Thymus (tissue), 14 donors: Measurements from ENCODE around the gene EXOC4. TPM values are rescaled to one million over a fixed set of nuclear protein-coding genes. Genes with fewer than 3 reads are reported as not detected.
"Not testable (repeated sequence)": the region's sequence is repeated elsewhere in the genome, so short reads cannot be mapped to it uniquely, and the experiment has no call there.

Experiments
- DNase-seq, 9 donors: peaks; one replicate each; pipeline ENCODE4 v3.0.0-alpha.2; 2013; ENCODE audit warnings: low spot score in 9 of 9, low read depth in 6 of 9, missing footprints in 1 of 9
- H3K27ac ChIP-seq, 2 donors: one replicate each; pipeline ENCODE4 v1.5.1; 2013; ENCODE audit warnings: control low read depth in 1 of 2, low read depth in 1 of 2, low read length in 1 of 2, mild to moderate bottlenecking in 1 of 2, moderate library complexity in 1 of 2
- H3K27me3 ChIP-seq, 2 donors: one replicate each; pipeline ENCODE4 v1.5.1; 2013; ENCODE audit warnings: low read length in 1 of 2; ENCODE audit not compliant: control insufficient read depth in 2 of 2, insufficient read depth in 1 of 2
- H3K36me3 ChIP-seq, 2 donors: one replicate each; pipeline ENCODE4 v1.5.1; 2013; ENCODE audit warnings: low read length in 1 of 2, mild to moderate bottlenecking in 1 of 2, moderate library complexity in 1 of 2; ENCODE audit not compliant: control insufficient read depth in 2 of 2, insufficient read depth in 2 of 2
- H3K4me1 ChIP-seq, 2 donors: one replicate each; pipeline ENCODE4 v1.5.1; 2013; ENCODE audit warnings: low read length in 2 of 2; ENCODE audit not compliant: control insufficient read depth in 2 of 2, insufficient read depth in 2 of 2
- H3K4me3 ChIP-seq, 2 donors: one replicate each; pipeline ENCODE4 v1.5.1; 2013; ENCODE audit warnings: low read length in 2 of 2, control low read depth in 1 of 2, mild to moderate bottlenecking in 1 of 2
- H3K9me3 ChIP-seq, 2 donors: one replicate each; pipeline ENCODE4 v1.5.1; 2013; ENCODE audit warnings: low read length in 1 of 2, mild to moderate bottlenecking in 1 of 2; ENCODE audit not compliant: control insufficient read depth in 2 of 2, insufficient read depth in 1 of 2
- WGBS: extraction: QIAGEN DNeasy Blood & Tissue Kit; methylation state at CpG from one replicate; pipeline ENCODE4 v1.1.7; 2013; 5-methylcytosine and 5-hydroxymethylcytosine counted together
- long read RNA-seq, 10 donors: transcript quantifications; one replicate each; lab custom pipeline, GENCODE V29; 2026
- polyA plus RNA-seq: library from polyadenylated mRNA; stranded (reverse); fragments of 200-250 nt; gene quantifications from one replicate; pipeline ENCODE4 v1.2.3, GENCODE V29; 2013
- total RNA-seq: library from RNA; stranded (reverse); fragments of 120-200 nt; gene quantifications from one replicate; pipeline ENCODE4 v1.2.4, GENCODE V29; 2013
- donor health status: healthy.

Gene EXOC4
- total RNA-seq (51.2 TPM), polyA plus RNA-seq (25.5 TPM)
- long read RNA-seq, donor 1, partial matches to known transcripts = 0 of 1 reads
- long read RNA-seq, donor 1, other reads (novel, unspliced or antisense) = 0 of 1 reads
- long read RNA-seq, donor 2 = 0 reads
- long read RNA-seq, donor 3, full-length matches to known transcripts = 7 of 7 reads
- long read RNA-seq, donor 3, partial matches to known transcripts = 0 of 7 reads
- long read RNA-seq, donor 3, other reads (novel, unspliced or antisense) = 0 of 7 reads
- long read RNA-seq, donor 4, full-length matches to known transcripts = 2 of 2 reads
- long read RNA-seq, donor 4, partial matches to known transcripts = 0 of 2 reads
- long read RNA-seq, donor 4, other reads (novel, unspliced or antisense) = 0 of 2 reads
- long read RNA-seq, donor 5, full-length matches to known transcripts = 6 of 6 reads
- long read RNA-seq, donor 5, partial matches to known transcripts = 0 of 6 reads
- long read RNA-seq, donor 5, other reads (novel, unspliced or antisense) = 0 of 6 reads
- long read RNA-seq, donor 6 = 0 reads
- long read RNA-seq, donor 7, full-length matches to known transcripts = 12 of 32 reads
- long read RNA-seq, donor 7, partial matches to known transcripts = 12 of 32 reads
- long read RNA-seq, donor 7, other reads (novel, unspliced or antisense) = 8 of 32 reads
- long read RNA-seq, donor 8, full-length matches to known transcripts = 2 of 7 reads
- long read RNA-seq, donor 8, partial matches to known transcripts = 5 of 7 reads
- long read RNA-seq, donor 8, other reads (novel, unspliced or antisense) = 0 of 7 reads
- long read RNA-seq, donor 9, full-length matches to known transcripts = 8 of 19 reads
- long read RNA-seq, donor 9, partial matches to known transcripts = 0 of 19 reads
- long read RNA-seq, donor 9, other reads (novel, unspliced or antisense) = 11 of 19 reads
- long read RNA-seq, donor 10, full-length matches to known transcripts = 2 of 7 reads
- long read RNA-seq, donor 10, partial matches to known transcripts = 5 of 7 reads
- long read RNA-seq, donor 10, other reads (novel, unspliced or antisense) = 0 of 7 reads

DNA sequence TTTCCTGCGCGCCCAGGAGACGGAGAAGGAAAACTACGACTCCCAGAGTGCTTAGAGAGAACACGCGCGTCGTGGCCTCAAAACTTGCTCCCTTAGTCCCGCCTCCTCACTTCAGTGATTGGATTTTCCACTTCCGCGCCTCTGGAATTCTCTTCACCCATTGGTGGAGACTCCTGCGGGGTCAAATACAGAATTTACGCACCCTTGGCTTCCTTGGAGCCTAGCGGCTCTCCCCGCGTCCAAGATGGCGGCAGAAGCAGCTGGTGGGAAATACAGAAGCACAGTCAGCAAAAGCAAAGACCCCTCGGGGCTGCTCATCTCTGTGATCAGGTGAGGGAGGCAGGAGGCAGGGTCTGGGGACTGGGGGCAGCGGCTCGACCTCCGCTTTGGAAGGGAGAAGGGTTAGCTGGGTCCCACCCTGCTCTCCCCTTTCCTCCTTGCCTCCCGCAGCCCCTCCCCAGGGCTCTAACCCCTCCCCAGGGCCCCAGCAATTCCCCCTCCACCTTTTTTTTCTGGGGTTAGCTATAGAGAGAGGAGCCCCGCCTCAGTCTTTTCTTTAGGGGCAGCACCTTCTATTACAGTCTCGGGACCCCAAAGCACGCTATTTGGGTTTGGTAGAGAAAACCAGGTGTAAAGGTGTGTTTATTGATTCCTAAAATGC lies at the start of gene EXOC4:
Gene EXOC4 (plus strand): TSS at position 221 of the 661 bp plus-strand sequence.
- peak; percentile 96 to 100 (median 98) for DNase-seq
- Histone ChIP-seq H3K4me3 (peak within 1 kb of the TSS; percentile 55 to 94), H3K27me3 (no peaks in the 10 kb centered on the region), H3K36me3 (no peaks in the 10 kb centered on the region), H3K4me1 (peaks cover 7 to 13% of the 10 kb centered on the region in 2 donors), H3K9me3 (no peaks in the 10 kb centered on the region), H3K27ac (peak within 1 kb of the TSS; percentile 61 to 92)
- WGBS = under 1% methylated on average over 25 of the region's 25 CpGs

DNA sequence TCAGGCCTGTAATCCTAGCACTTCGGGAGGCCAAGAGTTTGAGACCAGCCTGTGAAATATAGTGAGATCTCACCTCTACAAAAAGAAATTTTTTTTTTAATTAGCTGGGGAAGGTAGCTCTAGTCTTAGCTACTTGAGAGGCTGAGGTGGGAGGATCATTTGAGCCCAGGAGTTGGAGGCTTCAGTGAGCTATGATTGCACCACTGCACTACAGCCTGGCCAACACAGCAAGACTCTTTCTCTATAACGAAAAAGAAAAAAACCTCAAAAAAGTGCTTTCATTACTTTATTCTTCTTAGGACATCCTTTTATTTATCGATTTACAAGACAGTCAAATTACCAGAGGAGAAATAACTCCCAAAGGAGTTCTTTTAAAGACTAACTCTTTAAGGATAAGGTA lies 49.4 kb upstream of the EXOC4 start:
- H3K27ac ChIP-seq = no peak overlapping the region
- no peaks in the 10 kb centered on the region for H3K4me1 ChIP-seq
- WGBS = 98% methylated on average over 3 of the region's 3 CpGs
- H3K27me3 ChIP-seq = no peaks in the 10 kb centered on the region
- H3K4me3 ChIP-seq = no peak overlapping the region
- no peaks in the 10 kb centered on the region for H3K36me3 ChIP-seq
- no peak for DNase-seq
- no peaks in the 10 kb centered on the region for H3K9me3 ChIP-seq

DNA sequence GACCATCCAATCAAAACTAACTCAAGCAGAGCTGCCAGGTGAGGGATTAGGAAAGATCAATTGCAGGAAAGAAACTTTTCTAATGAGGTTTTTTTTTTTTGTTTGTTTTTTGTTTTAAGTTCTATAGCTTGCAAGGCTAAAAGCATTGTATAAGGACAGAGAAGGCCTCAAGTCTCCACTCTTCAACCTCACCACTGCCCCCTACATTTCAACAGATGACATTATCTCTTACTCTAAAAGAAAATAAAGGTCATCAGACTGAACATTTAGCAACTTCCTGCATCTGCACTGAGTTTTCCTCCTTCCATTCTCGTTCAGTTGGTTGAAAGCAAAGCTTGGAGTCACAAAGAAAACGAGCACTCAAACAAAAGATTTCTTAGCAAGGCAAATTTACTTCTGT lies 45.2 kb upstream of the EXOC4 start:
- no peak overlapping the region for H3K4me3 ChIP-seq
- no peaks in the 10 kb centered on the region for H3K4me1 ChIP-seq
- peak in 1 of 9 donors; percentile 6 for DNase-seq
- no peak overlapping the region for H3K27ac ChIP-seq
- WGBS = 85% methylated on average over 2 of the region's 2 CpGs
- no peaks in the 10 kb centered on the region for H3K9me3 ChIP-seq
- no peaks in the 10 kb centered on the region for H3K27me3 ChIP-seq
- H3K36me3 ChIP-seq = no peaks in the 10 kb centered on the region

DNA sequence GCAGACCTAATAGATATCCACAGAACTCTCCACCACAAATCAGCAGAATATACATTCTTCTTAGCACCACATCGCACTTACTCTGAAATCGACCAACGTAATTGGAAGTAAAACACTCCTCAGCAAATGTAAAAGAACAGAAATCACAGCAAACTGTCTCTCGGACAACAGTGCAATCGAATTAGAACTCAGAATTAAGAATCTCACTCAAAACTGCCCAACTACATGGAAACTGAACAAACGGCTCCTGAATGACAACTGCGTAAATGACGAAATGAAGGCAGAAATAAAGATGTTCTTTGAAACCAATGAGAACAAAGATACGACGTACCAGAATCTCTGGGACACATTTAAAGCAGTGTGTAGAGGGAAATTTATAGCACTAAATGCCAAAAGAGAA lies 42.1 kb upstream of the EXOC4 start:
- H3K36me3 ChIP-seq, H3K27me3 ChIP-seq, H3K4me3 ChIP-seq, DNase-seq, H3K9me3 ChIP-seq, H3K4me1 ChIP-seq, H3K27ac ChIP-seq: not testable (repeated sequence)
- 93% methylated on average over 10 of the region's 10 CpGs for WGBS

DNA sequence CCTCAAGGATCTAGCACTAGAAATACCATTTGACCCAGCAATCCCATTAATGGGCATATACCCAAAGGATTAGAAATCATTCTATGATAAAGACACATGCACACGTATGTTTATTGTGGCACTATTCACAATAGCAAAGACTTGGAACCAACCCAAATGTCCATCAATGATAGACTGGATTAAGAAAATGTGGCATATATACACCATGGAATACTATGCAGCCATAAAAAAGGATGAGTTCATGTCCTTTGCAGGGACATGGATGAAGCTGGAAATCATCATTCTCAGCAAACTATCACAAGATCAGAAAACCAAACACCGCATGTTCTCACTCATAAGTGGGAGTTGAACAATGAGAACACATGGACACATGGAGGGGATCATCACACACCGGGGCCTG lies 39.1 kb upstream of the EXOC4 start:
- H3K4me3 ChIP-seq, H3K4me1 ChIP-seq, H3K36me3 ChIP-seq, DNase-seq, H3K27ac ChIP-seq, H3K9me3 ChIP-seq, H3K27me3 ChIP-seq: not testable (repeated sequence)
- WGBS = 98% methylated on average over 3 of the region's 3 CpGs

DNA sequence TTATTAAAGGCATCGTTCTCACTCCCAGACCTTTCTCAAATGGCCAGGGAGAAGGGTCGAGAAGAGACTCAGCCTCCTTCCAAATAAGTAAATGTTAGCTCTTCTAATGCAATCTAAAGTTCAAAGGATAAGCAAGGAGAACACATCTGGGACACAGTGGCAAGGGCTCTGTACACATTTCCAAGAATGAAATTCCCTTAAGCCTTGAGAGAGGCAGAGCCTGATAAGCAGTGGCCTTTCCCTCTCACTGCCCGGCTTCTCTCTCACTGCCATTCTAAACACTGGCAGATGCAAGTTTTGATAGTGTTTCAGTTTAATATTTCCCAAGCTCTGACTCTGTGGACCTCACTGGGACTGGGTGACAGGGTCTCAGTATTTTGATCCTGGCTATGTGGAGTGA lies 35.1 kb upstream of the EXOC4 start:
- DNase-seq = no peak
- H3K4me3 ChIP-seq = no peak overlapping the region
- H3K27me3 ChIP-seq = no peaks in the 10 kb centered on the region
- H3K9me3 ChIP-seq = no peaks in the 10 kb centered on the region
- no peaks in the 10 kb centered on the region for H3K4me1 ChIP-seq
- WGBS = 93% methylated on average over 3 of the region's 3 CpGs
- H3K36me3 ChIP-seq = no peaks in the 10 kb centered on the region
- no peak overlapping the region for H3K27ac ChIP-seq

DNA sequence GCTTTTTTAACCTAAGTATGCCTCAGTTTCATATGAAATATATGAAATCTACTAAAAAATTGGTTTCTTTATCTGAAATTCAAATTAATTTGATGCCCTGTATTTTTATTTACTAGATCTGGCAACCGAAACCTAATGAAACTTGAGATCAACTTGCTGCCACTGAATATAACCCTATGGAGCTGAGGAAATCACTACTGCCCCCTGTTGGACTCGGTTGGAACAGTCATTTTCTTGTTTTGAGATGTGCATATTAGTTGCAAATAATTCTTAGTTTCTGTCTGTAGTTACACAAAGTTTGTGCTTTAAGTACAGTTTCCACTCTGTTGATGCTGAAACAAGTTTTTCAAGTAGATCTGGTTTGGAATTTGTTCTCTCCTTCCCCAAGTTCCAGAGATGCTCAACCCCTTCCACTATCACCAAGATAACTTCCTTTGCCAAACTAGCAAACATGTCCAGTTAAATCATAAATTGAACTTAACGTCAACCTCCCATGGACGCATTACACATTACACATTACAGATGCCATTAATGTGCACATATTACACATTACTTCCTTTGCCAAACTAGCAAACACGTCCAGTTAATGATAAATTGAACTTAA lies 22.2 kb upstream of the EXOC4 start:
- Histone ChIP-seq H3K27ac (no peak overlapping the region), H3K4me1 (no peaks in the 10 kb centered on the region), H3K9me3 (no peaks in the 10 kb centered on the region), H3K4me3 (no peak overlapping the region), H3K27me3 (no peaks in the 10 kb centered on the region), H3K36me3 (no peaks in the 10 kb centered on the region)
- WGBS = 56% methylated on average over 5 of the region's 5 CpGs
- peak in 8 of 9 donors; percentile 18 to 70 (median 46) for DNase-seq

DNA sequence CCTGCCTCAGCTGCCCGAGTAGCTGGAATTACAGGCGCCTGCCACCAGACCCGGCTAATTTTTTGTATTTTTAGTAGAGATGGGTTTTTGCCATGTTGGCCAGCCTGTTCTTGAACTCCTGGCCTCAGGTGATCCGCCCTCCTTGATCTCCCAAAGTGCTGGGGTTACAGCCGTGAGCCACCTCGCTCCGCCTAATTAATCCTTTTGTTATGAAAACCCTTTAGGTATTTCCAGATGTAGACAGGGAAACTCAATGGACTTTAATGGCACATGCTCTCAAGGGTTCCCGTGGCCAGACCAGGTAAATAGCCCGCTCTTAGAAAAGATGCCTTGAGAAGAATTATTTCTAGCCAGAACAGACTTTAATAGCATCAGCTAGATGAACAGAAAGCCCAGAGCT lies 19.7 kb upstream of the EXOC4 start:
- H3K36me3 ChIP-seq = no peaks in the 10 kb centered on the region
- H3K27ac ChIP-seq = no peak overlapping the region
- 97% methylated on average over 9 of the region's 9 CpGs for WGBS
- H3K27me3 ChIP-seq = no peaks in the 10 kb centered on the region
- DNase-seq = no peak
- no peaks in the 10 kb centered on the region for H3K4me1 ChIP-seq
- H3K9me3 ChIP-seq = no peaks in the 10 kb centered on the region
- H3K4me3 ChIP-seq = no peak overlapping the region
